Gastrocnemius medialis (tissue), 4 donors: Measurements from ENCODE around the gene TUT4. TPM values are rescaled to one million over a fixed set of nuclear protein-coding genes. Genes with fewer than 3 reads are reported as not detected.
A peak's percentile ranks its signal among the peaks of the same experiment; 100 is the strongest.

ENCODE experiments used
- ATAC-seq, 2 donors: fragments of 150-250 bp; one replicate each; pipeline ENCODE4 v1.9.1; 2016
- DNase-seq, 2 donors: peaks; one replicate each; pipeline ENCODE4 v3.0.0-alpha.2; 2019
- H3K27ac ChIP-seq, 4 donors: fragments of 200-600 bp; sonication (generic); 1 replicate in 1 of 4; 2 replicates in 3 of 4; pipeline ENCODE4 v1.5.1; 2016 to 2018; ENCODE audit warnings: mild to moderate bottlenecking in 2 of 4, moderate library complexity in 1 of 4
- H3K27me3 ChIP-seq, 3 donors: fragments of 200-600 bp; sonication (generic) in 2 of 3; 1 replicate in 1 of 3; 2 replicates in 2 of 3; pipeline versions ENCODE4 v1.5.1 to v1.6.0; 2016 to 2019; ENCODE audit warnings: mild to moderate bottlenecking in 1 of 3, moderate library complexity in 1 of 3
- H3K36me3 ChIP-seq, 2 donors: fragments of 200-600 bp; sonication (generic) in 1 of 2; one replicate each; pipeline ENCODE4 v1.5.1; 2017 to 2018
- H3K4me1 ChIP-seq, 2 donors: fragments of 200-600 bp; sonication (generic) in 1 of 2; one replicate each; pipeline ENCODE4 v1.5.1; 2016 to 2017; ENCODE audit warnings: mild to moderate bottlenecking in 2 of 2
- H3K4me3 ChIP-seq, 4 donors: fragments of 200-600 bp; sonication (generic) in 3 of 4; 1 replicate in 1 of 4; 2 replicates in 3 of 4; pipeline ENCODE4 v1.5.1; 2016 to 2019; ENCODE audit warnings: mild to moderate bottlenecking in 2 of 4
- H3K9me3 ChIP-seq, 3 donors: fragments of 200-600 bp; sonication (generic) in 2 of 3; 1 replicate in 1 of 3; 2 replicates in 2 of 3; pipeline ENCODE4 v1.5.1; 2016 to 2019
- POLR2A ChIP-seq, 2 donors: fragments of 450-650 bp; IDR thresholded peaks; one replicate each; pipeline ENCODE4 v1.6.1; 2017; ENCODE audit warnings: antibody characterized with exemption in 2 of 2, mild to moderate bottlenecking in 2 of 2, moderate library complexity in 2 of 2
- in situ Hi-C, 4 donors: fragments of 200-750 bp; cut with MboI; loops; one replicate each; pipeline versions ENCODE4 v1.15.0 to v1.8.0; 2017; ENCODE audit warnings: low sequenced_read_pairs in 4 of 4
- intact Hi-C: fragments of 100-400 bp; cut with DNase I; formaldehyde crosslinking; loops from one replicate; pipeline ENCODE4 v1.15.1; 2023; ENCODE audit warnings: low total_unique reads
- total RNA-seq, 4 donors: library from RNA; depleted of rRNA; stranded (reverse); fragments of >200 nt; gene quantifications; one replicate each; pipeline versions ENCODE4 v1.1.0 to v1.2.3, GENCODE V29; 2016
- TF ChIP-seq, protein P1 (sequence below), 5 experiments: fragments of 450-650 bp in 3 of 5; fragments of 200-600 bp in 2 of 5; sonication (generic) in 2 of 5; IDR thresholded peaks in 4 of 5; conservative IDR thresholded peaks in 1 of 5; 1 replicate in 4 of 5; 2 replicates in 1 of 5; pipeline ENCODE4 v1.5.1; 2016 to 2019; ENCODE audit warnings: antibody characterized with exemption in 5 of 5, mild to moderate bottlenecking in 3 of 5, moderate library complexity in 3 of 5

The TUT4 gene
- total RNA-seq, 4 donors from 2014 or later: 51.7 to 152 (median 67.5) TPM

DNA sequence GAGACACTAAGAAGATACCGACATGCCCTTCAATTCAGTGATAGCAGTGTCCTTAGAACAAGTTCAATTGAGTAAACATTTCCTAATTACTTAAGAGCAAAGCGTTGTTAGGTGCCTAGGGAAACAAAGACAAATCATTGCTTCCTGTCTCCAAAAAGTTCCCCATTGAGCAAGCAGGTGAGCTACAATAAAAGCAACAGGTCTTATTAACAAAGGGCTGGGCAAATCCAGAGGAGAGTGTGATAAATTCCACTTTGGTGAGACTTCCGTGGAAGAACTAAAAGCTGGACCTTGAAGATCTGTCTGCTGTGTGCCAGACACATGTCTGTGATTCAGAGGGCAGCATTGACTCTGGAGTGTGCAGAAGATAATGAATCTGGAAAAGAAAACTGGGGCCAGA lies 1.9 kb upstream of the TUT4 start:
- Histone ChIP-seq H3K9me3 (no peaks in the 10 kb centered on the region), H3K4me3 (no peak overlapping the region), H3K27ac (peak overlapping the region; percentile 97 to 99 (median 98)), H3K36me3 (no peaks in the 10 kb centered on the region), H3K4me1 (peaks cover 18 to 30% of the 10 kb centered on the region in 2 donors), H3K27me3 (no peaks in the 10 kb centered on the region)
- no peak for DNase-seq
- TF ChIP-seq, protein P1, sequence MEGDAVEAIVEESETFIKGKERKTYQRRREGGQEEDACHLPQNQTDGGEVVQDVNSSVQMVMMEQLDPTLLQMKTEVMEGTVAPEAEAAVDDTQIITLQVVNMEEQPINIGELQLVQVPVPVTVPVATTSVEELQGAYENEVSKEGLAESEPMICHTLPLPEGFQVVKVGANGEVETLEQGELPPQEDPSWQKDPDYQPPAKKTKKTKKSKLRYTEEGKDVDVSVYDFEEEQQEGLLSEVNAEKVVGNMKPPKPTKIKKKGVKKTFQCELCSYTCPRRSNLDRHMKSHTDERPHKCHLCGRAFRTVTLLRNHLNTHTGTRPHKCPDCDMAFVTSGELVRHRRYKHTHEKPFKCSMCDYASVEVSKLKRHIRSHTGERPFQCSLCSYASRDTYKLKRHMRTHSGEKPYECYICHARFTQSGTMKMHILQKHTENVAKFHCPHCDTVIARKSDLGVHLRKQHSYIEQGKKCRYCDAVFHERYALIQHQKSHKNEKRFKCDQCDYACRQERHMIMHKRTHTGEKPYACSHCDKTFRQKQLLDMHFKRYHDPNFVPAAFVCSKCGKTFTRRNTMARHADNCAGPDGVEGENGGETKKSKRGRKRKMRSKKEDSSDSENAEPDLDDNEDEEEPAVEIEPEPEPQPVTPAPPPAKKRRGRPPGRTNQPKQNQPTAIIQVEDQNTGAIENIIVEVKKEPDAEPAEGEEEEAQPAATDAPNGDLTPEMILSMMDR (IDR thresholded peaks at IDR 0.05 in 4 of 5, conservative IDR thresholded peaks at IDR 0.05 in 1 of 5): no peak
- no peak for TF ChIP-seq POLR2A (IDR thresholded peaks at IDR 0.05)
- intact Hi-C loops: loop anchor here (5.0 kb wide), 2 partner anchors 152 to 187 kb away; partner anchors contain the start of genes CC2D1B, ORC1 and PRPF38A
- ATAC-seq: no peak
- in situ Hi-C loops: no loop called here

- TF ChIP-seq POLR2A (IDR thresholded peaks at IDR 0.05): no peak
- TF ChIP-seq, protein P1 (IDR thresholded peaks at IDR 0.05 in 4 of 5, conservative IDR thresholded peaks at IDR 0.05 in 1 of 5): no peak
- no peaks in the 10 kb centered on the region for H3K27me3 ChIP-seq
- peak overlapping the region; percentile 97 to 99 (median 98) for H3K27ac ChIP-seq
- no peaks in the 10 kb centered on the region for H3K36me3 ChIP-seq
- intact Hi-C loops: loop anchor here (5.0 kb wide), 2 partner anchors 152 to 187 kb away; partner anchors contain the start of genes CC2D1B, ORC1 and PRPF38A
- peak overlapping the region in 1 of 4 donors; percentile 100 for H3K4me3 ChIP-seq
- in situ Hi-C loops: no loop called here
- DNase-seq (no peak), ATAC-seq (no peak)
- H3K4me1 ChIP-seq: peaks cover 22 to 32% of the 10 kb centered on the region in 2 donors
- H3K9me3 ChIP-seq: no peaks in the 10 kb centered on the region
Observed at GRCh38 chr1:52554267-52554640, 1.4 kb upstream of the TUT4 start.

GRCh38 chr1:52553362-52554266 lies 722 bp upstream of the TUT4 start:
- ATAC-seq: peak; percentile 66 to 69
- Histone ChIP-seq H3K4me3 (peak overlapping the region; percentile 91 to 100 (median 96)), H3K9me3 (no peaks in the 10 kb centered on the region), H3K36me3 (no peaks in the 10 kb centered on the region), H3K27ac (peak overlapping the region; percentile 97 to 99 (median 98)), H3K4me1 (peaks cover 25 to 34% of the 10 kb centered on the region in 2 donors), H3K27me3 (no peaks in the 10 kb centered on the region)
- peak; percentile 51 to 61 for TF ChIP-seq POLR2A (IDR thresholded peaks at IDR 0.05)
- TF ChIP-seq, protein P1 (IDR thresholded peaks at IDR 0.05 in 4 of 5, conservative IDR thresholded peaks at IDR 0.05 in 1 of 5): no peak
- intact Hi-C loops: loop anchor here (1.0 to 5.0 kb wide), 4 partner anchors 47 to 186 kb away; partner anchors contain the start of genes CC2D1B, ORC1 and PRPF38A
- DNase-seq: peak; percentile 66 to 75
- in situ Hi-C loops: no loop called here

GRCh38 chr1:52552236-52552504 lies 722 bp downstream of the TUT4 start:
- ATAC-seq: peak; percentile 80 to 85
- H3K4me1 ChIP-seq: peaks cover 35 to 36% of the 10 kb centered on the region in 2 donors
- H3K27ac ChIP-seq: peak overlapping the region; percentile 97 to 99 (median 98)
- H3K4me3 ChIP-seq: peak overlapping the region; percentile 91 to 100 (median 96)
- TF ChIP-seq, protein P1 (IDR thresholded peaks at IDR 0.05 in 4 of 5, conservative IDR thresholded peaks at IDR 0.05 in 1 of 5): no peak
- peak; percentile 5 to 78 for TF ChIP-seq POLR2A (IDR thresholded peaks at IDR 0.05)
- intact Hi-C loops (loop anchor here (2.0 to 5.0 kb wide), 3 partner anchors 125 to 185 kb away; partner anchors contain the start of genes CC2D1B, ORC1 and PRPF38A), in situ Hi-C loops (no loop called here)
- no peaks in the 10 kb centered on the region for H3K36me3 ChIP-seq
- no peaks in the 10 kb centered on the region for H3K9me3 ChIP-seq
- peak; percentile 76 for DNase-seq
- H3K27me3 ChIP-seq: no peaks in the 10 kb centered on the region
